ENCODE data around the gene ZNF132.

ZNF132 gene

DNA sequence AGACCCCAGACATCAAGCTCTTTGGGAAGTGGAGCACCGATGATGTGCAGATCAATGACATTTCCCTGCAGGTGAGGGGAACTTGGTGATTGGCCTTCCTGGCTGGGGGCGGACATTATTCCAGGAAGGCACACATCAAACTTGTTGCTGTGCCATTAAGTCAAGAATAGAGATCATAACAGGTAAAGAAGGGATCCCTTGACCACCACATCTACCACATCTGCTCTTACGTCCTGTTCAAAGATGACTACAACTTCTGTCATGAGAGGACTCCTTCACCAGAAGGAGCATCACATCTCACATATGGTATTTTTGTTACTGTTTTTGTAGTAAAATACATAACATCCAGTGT is 51.8 kb downstream of the ZNF132 start:
- Histone ChIP-seq H3K4me3 (ENCODE audit: low read depth in 1 of 2, low read length in 2 of 2) (peak overlapping the region; percentile 90 to 96), H3K27ac (ENCODE audit: low read depth, low read length) (no peak overlapping the region), H3K9ac (ENCODE audit: low read depth in 1 of 2, low read length in 2 of 2) (peak overlapping the region in 1 of 2 donors; percentile 71), H3K36me3 (ENCODE audit: control insufficient read depth in 1 of 2, insufficient read depth in 2 of 2, low read length in 2 of 2) (peaks cover 11 to 29% of the 10 kb centered on the region in 2 donors), H3K9me3 (ENCODE audit: control insufficient read depth in 1 of 2, low read length in 2 of 2) (no peaks in the 10 kb centered on the region), H3K27me3 (ENCODE audit: control insufficient read depth in 1 of 2, insufficient read depth in 2 of 2, low read length in 2 of 2) (no peaks in the 10 kb centered on the region), H3K4me1 (ENCODE audit: control insufficient read depth in 1 of 2, insufficient read depth in 2 of 2, low read length in 2 of 2) (peaks cover 23 to 33% of the 10 kb centered on the region in 2 donors)

DNA sequence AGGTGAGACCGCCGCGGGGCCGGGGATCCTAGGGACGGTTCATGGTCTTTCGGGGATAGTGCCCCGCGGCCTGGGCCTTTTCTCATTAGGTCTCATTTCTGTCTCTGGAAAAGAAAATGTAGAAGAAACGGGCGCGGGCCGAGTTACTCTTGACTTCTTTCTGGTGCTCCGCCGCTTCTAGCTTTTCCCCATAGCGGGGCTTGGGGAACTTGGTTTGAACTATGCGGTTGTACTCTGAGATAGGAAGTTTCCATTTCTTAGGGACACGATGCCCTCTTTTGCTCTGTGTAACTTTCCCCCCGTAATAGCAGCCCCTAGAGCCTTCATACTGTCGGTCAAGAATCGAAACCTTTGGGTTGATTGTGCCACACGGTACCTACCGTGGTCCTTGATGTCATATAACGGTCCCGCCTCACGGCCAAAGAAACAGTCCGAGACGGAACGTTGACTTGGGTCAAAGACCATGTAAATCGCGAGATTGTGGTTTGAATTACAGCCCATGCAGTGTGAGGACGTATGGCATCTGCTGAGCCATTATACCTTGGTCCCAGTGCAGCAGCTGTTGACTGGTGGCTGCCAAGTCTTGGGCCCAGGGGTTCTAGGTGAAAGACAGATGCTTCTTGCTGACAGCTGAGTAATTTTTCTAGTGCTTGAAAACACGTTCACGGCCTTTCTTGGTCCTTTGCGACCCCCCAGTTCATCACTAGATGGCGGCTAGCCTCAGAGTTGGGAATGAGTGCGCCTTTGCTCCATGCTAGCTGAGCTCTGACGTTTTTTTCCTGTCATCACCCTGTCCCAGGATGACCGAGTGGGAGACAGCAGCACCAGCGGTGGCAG is 52.4 kb downstream of the ZNF132 start:
- H3K9me3 ChIP-seq (ENCODE audit: control insufficient read depth in 1 of 2, low read length in 2 of 2) = no peaks in the 10 kb centered on the region
- peak overlapping the region; percentile 90 to 96 for H3K4me3 ChIP-seq (ENCODE audit: low read depth in 1 of 2, low read length in 2 of 2)
- no peaks in the 10 kb centered on the region for H3K27me3 ChIP-seq (ENCODE audit: control insufficient read depth in 1 of 2, insufficient read depth in 2 of 2, low read length in 2 of 2)
- peak overlapping the region; percentile 71 to 81 for H3K9ac ChIP-seq (ENCODE audit: low read depth in 1 of 2, low read length in 2 of 2)
- peaks cover 5 to 23% of the 10 kb centered on the region in 2 donors for H3K36me3 ChIP-seq (ENCODE audit: control insufficient read depth in 1 of 2, insufficient read depth in 2 of 2, low read length in 2 of 2)
- H3K4me1 ChIP-seq (ENCODE audit: control insufficient read depth in 1 of 2, insufficient read depth in 2 of 2, low read length in 2 of 2) = peaks cover 23 to 33% of the 10 kb centered on the region in 2 donors
- no peak overlapping the region for H3K27ac ChIP-seq (ENCODE audit: low read depth, low read length)

DNA sequence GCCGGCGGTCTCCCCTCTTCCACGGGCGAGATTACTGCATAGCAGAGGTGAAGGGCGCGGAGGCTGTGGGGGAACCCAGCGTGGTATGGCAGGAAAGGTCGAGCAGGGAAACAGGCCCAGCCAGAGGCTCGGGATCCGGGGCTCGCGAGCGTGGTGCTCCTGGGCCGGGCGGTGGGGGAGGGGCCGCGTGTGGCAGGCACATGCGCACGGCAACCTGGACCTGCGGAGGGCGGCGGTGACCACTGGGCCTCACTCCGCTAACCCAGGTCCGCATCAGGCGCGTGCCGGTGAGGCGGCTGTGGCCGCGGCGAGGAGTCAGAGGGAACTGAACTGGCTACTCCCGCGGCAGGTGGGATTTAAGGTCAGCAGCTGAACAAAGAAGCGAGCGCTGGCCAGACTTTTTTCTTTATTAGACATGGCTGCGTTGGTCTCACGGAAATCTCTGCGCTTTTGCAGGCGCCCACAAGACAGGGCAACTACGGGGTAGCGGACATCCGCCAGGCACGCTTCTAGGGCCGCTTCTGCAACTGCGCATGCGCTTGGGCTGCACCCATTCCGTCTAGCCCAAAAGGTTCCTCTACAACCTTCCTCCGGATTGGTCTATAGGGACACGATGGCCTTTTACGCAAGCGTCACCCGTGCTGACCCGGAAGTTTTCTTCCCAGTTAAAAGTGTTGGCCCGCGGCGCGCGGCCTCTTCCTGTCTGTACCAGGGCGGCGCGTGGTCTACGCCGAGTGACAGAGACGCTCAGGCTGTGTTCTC is 53.2 kb downstream of the ZNF132 start, which contains the start of gene RPS5:
TSS of gene RPS5 (plus strand) at position 694 of the 762 bp plus-strand sequence. CDS start 869 bp downstream, outside the sequence.
- Histone ChIP-seq H3K9me3 (ENCODE audit: control insufficient read depth in 1 of 2, low read length in 2 of 2) (no peaks in the 10 kb centered on the region), H3K27me3 (ENCODE audit: control insufficient read depth in 1 of 2, insufficient read depth in 2 of 2, low read length in 2 of 2) (no peaks in the 10 kb centered on the region), H3K4me1 (ENCODE audit: control insufficient read depth in 1 of 2, insufficient read depth in 2 of 2, low read length in 2 of 2) (peaks cover 27 to 39% of the 10 kb centered on the region in 2 donors)

DNA sequence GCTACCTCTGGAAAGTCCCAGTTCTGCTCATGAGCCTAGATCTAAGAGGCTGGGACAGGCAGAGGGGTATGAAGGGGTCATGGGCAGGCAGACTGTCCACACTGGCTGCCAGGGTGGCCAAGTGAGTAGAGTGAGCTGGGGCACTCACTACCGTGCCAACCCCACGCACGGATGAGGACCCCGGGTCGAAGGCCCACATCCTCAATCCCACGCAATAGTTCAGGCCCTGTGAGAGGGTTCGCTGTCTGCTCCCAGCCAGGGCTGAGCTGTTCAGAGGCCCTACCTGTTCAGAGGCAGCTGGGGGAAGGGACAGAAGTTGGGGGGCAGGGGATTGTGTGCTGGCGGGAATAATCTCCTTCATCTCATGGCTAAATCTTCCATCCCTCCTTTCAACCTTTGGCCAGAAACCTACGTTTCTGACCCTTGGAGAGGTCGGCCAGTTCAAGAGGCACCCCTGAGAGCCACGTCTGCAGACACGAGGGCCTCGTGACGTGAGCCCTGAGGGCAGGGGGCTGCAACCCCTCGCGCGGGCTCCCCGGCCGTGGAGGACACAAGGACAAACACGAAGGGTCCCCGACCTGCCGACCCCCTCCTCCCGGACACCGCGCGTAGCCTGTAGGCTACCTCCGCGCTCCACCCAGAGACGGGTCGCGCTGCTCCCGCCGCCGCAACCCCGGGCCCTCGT is 53.9 kb downstream of the ZNF132 start:
- peak overlapping the region; percentile 90 to 96 for H3K4me3 ChIP-seq (ENCODE audit: low read depth in 1 of 2, low read length in 2 of 2)
- peaks cover 5 to 18% of the 10 kb centered on the region in 2 donors for H3K36me3 ChIP-seq (ENCODE audit: control insufficient read depth in 1 of 2, insufficient read depth in 2 of 2, low read length in 2 of 2)
- H3K9me3 ChIP-seq (ENCODE audit: control insufficient read depth in 1 of 2, low read length in 2 of 2) = no peaks in the 10 kb centered on the region
- H3K4me1 ChIP-seq (ENCODE audit: control insufficient read depth in 1 of 2, insufficient read depth in 2 of 2, low read length in 2 of 2) = peaks cover 27 to 40% of the 10 kb centered on the region in 2 donors
- H3K27me3 ChIP-seq (ENCODE audit: control insufficient read depth in 1 of 2, insufficient read depth in 2 of 2, low read length in 2 of 2) = no peaks in the 10 kb centered on the region
- H3K9ac ChIP-seq (ENCODE audit: low read depth in 1 of 2, low read length in 2 of 2) = peak overlapping the region; percentile 71 to 95
- peak overlapping the region; percentile 98 for H3K27ac ChIP-seq (ENCODE audit: low read depth, low read length)

More for the DNA sequence above, 53.2 kb downstream of the ZNF132 start, which contains the start of gene RPS5:
- peak within 1 kb of the TSS; percentile 90 to 96 for H3K4me3 ChIP-seq (ENCODE audit: low read depth in 1 of 2, low read length in 2 of 2)
- peak within 1 kb of the TSS; percentile 71 to 95 for H3K9ac ChIP-seq (ENCODE audit: low read depth in 1 of 2, low read length in 2 of 2)
- peak within 1 kb of the TSS; percentile 98 for H3K27ac ChIP-seq (ENCODE audit: low read depth, low read length)
- H3K36me3 ChIP-seq (ENCODE audit: control insufficient read depth in 1 of 2, insufficient read depth in 2 of 2, low read length in 2 of 2) = peaks cover 5 to 22% of the 10 kb centered on the region in 2 donors

DNA sequence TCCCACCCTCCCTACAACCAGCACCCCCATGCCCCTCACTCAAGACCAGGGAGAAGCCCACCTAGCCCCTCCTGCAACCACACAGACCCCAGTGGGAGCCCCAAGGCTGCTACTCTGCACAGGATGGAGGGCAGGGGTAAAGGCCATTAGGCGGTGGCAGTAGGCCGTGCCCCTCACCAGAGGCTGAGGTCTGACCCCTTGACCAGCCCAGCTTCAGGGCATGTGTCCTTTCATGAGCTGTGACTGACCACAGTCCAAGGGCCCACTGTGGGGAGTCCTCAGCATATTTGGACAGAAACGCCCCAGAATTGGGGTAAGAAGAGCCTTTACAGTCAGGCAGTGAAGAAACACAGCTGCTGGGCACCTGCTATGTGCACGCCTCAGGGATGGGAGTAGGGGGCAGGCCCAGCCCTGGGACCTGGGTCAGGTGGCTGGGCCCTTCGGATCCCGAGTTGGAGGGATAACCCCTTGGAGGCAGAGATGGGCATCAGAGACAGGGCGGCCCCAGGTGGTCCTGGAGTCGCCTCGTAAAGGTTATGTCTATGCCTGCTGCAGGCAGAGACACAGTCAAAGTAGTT is 54.6 kb downstream of the ZNF132 start:
- peaks cover 27 to 40% of the 10 kb centered on the region in 2 donors for H3K4me1 ChIP-seq (ENCODE audit: control insufficient read depth in 1 of 2, insufficient read depth in 2 of 2, low read length in 2 of 2)
- peaks cover 0 to 13% of the 10 kb centered on the region in 2 donors for H3K36me3 ChIP-seq (ENCODE audit: control insufficient read depth in 1 of 2, insufficient read depth in 2 of 2, low read length in 2 of 2)
- no peak overlapping the region for H3K27ac ChIP-seq (ENCODE audit: low read depth, low read length)
- H3K4me3 ChIP-seq (ENCODE audit: low read depth in 1 of 2, low read length in 2 of 2) = peak overlapping the region; percentile 90 to 96
- H3K9ac ChIP-seq (ENCODE audit: low read depth in 1 of 2, low read length in 2 of 2) = peak overlapping the region; percentile 71 to 95
- no peaks in the 10 kb centered on the region for H3K9me3 ChIP-seq (ENCODE audit: control insufficient read depth in 1 of 2, low read length in 2 of 2)
- no peaks in the 10 kb centered on the region for H3K27me3 ChIP-seq (ENCODE audit: control insufficient read depth in 1 of 2, insufficient read depth in 2 of 2, low read length in 2 of 2)

DNA sequence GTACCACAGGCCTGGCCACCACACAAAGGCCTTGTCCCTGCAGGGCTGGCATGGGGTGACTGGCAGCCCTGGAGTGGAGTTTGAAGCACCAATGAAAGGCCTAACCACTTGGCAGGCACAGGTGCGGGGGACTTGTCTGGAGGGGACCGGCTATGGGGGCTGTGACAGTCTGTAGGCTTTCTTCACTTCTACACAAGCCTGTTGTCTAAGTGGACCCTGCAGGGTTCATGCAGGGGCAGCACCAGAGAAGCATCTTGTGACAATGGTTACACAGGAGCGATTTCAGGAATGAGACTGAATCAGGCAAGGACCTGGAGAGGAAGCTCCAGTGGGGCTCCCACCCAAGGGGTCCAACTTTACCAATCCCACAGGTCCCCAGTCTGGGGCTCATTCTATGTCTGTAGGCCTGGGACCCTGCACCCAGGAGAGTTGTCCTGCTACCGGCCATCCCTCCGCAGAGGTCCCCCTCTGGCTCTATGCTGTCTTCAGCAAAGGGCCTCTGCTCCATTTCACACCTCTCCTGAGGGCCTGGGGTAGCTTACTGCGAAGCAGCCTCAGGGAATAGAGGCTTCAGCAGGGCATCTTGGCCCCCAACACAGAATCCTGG is 56.9 kb downstream of the ZNF132 start:
- H3K27ac ChIP-seq (ENCODE audit: low read depth, low read length) = no peak overlapping the region
- peaks cover 0 to 1% of the 10 kb centered on the region in 2 donors for H3K36me3 ChIP-seq (ENCODE audit: control insufficient read depth in 1 of 2, insufficient read depth in 2 of 2, low read length in 2 of 2)
- H3K4me1 ChIP-seq (ENCODE audit: control insufficient read depth in 1 of 2, insufficient read depth in 2 of 2, low read length in 2 of 2) = peaks cover 28 to 42% of the 10 kb centered on the region in 2 donors
- H3K4me3 ChIP-seq (ENCODE audit: low read depth in 1 of 2, low read length in 2 of 2) = no peak overlapping the region
- no peak overlapping the region for H3K9ac ChIP-seq (ENCODE audit: low read depth in 1 of 2, low read length in 2 of 2)
- no peaks in the 10 kb centered on the region for H3K9me3 ChIP-seq (ENCODE audit: control insufficient read depth in 1 of 2, low read length in 2 of 2)
- no peaks in the 10 kb centered on the region for H3K27me3 ChIP-seq (ENCODE audit: control insufficient read depth in 1 of 2, insufficient read depth in 2 of 2, low read length in 2 of 2)
